Measurements from ENCODE around the gene BHLHE23.

GRCh38 chr20:63043348-63044203, 36.8 kb upstream of the BHLHE23 start:
- TF ChIP-seq POLR2A (IDR thresholded peaks at IDR 0.05) (no peak), CTCF (IDR thresholded peaks at IDR 0.05) (no peak)
